Superior temporal gyrus (tissue), 1 donor: ENCODE results near the gene TBC1D22A.
A peak's percentile ranks its signal among the peaks of the same experiment; 100 is the strongest.
"Not testable (repeated sequence)": the region's sequence is repeated elsewhere in the genome, so short reads cannot be mapped to it uniquely, and the experiment has no call there.

Experiments used
- DNase-seq: peaks from one replicate; pipeline ENCODE4 v3.0.0-alpha.2; 2016; ENCODE audit errors: extremely low spot score

The TBC1D22A gene, protein sequence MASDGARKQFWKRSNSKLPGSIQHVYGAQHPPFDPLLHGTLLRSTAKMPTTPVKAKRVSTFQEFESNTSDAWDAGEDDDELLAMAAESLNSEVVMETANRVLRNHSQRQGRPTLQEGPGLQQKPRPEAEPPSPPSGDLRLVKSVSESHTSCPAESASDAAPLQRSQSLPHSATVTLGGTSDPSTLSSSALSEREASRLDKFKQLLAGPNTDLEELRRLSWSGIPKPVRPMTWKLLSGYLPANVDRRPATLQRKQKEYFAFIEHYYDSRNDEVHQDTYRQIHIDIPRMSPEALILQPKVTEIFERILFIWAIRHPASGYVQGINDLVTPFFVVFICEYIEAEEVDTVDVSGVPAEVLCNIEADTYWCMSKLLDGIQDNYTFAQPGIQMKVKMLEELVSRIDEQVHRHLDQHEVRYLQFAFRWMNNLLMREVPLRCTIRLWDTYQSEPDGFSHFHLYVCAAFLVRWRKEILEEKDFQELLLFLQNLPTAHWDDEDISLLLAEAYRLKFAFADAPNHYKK

GRCh38 chr22:46762238-46763050 is at the start of gene TBC1D22A:
Gene TBC1D22A (plus strand): TSS chr22:46762650. CDS start chr22:46762787, 137 bp downstream.
- peak; percentile 97 for DNase-seq

- no peak for DNase-seq
Measured at GRCh38 chr22:46714550-46714949, 47.9 kb upstream of the TBC1D22A start.

GRCh38 chr22:46719921-46720320 is 42.5 kb upstream of the TBC1D22A start:
- DNase-seq = no peak

DNA sequence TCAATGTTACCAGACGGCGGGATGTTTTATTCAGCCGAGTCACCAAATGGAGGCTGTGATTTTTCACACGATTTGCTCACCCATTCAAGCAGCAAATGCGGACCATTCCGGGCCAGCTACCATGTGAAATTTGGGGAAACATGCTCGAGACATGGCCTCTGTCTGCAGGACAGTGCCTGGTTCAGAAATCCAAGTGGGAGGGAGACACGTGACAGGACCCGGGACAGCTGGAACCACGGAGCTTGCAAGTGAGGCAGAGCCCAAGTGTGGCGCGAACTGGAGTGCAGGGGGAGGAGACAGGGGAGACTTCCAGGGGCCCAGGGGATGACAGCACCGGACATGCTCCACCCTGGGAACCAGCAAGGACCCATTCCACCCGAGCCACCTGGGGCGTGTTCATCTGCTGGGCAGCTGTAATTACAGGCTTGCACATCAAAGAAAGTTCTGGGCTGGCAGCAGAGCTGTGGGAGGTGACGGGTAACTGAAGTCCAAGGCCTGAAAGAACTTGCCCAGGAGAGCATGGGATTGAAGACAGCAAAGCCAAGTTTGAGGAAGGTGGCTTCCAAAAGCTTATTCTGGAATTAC is 40.9 kb upstream of the TBC1D22A start:
- DNase-seq = no peak

GRCh38 chr22:46723882-46724281 is 38.6 kb upstream of the TBC1D22A start:
- DNase-seq = no peak

DNA sequence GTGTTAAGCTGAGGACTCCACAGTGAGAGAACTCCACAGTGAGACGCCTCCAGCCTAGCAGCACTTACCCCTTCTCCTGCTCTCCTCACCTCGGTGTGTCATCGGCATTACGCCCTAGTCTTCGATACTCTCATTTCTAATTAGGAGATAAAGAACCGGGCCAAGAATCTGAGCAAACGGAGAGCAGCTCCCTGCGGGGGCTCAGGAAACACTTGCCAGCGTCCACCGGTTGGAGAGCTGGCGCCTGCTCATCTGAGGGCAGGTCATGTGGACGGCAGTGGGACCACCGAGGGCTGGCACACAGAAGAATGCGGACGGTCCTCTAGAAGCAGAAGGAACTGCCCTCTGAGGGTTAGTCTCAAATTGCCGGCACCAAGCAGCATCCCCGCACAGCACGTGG is 37.4 kb upstream of the TBC1D22A start:
- no peak for DNase-seq

- DNase-seq = no peak
Measured at GRCh38 chr22:46726066-46726985, 36.1 kb upstream of the TBC1D22A start.

DNA sequence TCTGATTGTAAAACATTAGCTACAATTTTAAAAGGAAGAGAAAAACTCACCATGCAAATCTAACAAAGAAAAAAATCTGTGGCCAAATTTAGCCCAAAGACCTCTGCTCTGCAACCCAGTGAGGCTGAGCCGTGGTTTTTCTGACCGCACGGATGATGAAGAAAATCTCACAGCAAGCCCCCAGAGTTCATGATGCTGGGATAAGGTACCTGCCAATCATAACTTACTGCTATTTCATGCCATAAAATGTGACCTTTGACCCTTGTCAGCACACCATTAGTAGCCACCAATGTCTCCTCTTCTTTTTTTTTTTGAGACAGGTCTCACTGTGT is 35.5 kb upstream of the TBC1D22A start:
- no peak for DNase-seq

GRCh38 chr22:46727813-46728364 is 34.6 kb upstream of the TBC1D22A start:
- no peak for DNase-seq

GRCh38 chr22:46728470-46728869 is 34.0 kb upstream of the TBC1D22A start:
- no peak for DNase-seq

DNA sequence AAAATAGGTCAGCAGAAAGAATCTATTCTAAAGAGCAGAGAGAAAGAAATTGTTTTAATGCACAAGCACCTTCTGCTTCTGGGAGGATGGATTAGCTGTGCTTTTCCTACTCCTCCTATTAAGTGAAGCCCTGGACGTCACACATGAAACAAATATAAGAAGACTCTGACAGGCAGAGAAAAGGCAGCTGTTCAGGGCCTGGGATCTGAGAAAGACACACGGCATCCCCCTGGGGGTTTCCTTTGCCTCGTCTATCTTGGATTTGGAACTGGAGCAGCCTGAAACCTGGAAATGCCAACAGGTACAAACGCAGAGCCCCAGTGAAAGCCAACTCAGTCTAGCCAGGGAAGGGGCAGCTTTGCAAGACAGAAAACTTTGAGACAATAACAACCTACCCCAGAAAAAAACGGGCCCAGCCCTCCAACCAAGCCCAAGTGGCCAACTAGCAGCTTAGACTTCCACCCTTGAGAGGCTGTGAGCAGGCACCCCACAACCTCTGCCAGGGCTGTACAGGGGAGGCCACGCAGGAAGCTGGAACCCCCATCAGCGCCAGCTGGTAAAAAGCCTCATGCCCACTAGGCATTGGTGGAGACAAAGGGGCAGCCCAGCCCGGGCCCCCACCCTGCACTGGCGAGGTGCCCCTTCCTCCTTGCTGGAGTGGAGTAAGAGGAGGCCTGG is 31.7 kb upstream of the TBC1D22A start:
- no peak for DNase-seq

DNA sequence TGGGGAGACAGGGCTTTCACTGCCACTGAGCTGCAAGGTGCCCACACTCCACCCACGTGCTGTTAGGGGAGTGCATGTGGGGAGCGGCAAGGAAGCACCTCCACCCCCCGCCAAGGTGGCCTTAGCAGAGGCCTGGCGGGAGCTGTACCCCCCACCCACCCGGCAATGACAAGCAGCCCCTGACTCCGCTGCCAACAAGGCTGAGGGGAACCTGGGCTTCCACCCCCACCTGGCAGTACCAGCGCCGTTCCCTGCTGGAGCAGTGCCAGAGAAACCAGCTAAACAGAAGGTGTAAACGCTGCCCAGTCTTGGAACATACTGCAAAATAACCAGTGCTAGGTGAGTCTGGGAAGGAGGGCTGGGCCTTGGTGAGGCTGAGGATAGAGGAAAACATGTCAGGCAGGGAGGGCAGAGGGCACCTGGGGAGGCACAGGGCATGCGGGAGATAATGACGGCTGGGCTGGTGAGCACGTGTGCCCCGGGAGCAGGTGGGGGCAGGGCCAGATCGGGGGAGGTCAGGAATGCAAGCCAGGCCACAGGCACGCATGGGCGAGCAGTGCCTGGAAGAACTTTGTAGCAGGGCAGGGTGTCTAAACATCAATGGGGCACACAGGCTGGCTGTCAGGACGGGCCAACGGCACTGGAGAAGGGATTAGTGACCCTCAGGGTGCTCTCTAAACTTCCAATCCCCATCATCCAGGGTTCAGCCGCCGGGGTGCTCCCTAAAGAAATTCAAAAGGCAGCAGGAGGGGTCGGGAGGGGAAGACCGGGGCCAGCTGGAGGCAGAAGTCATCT is 31.0 kb upstream of the TBC1D22A start:
- no peak for DNase-seq

- DNase-seq = no peak
Measured at GRCh38 chr22:46732041-46732379, 30.4 kb upstream of the TBC1D22A start.

DNA sequence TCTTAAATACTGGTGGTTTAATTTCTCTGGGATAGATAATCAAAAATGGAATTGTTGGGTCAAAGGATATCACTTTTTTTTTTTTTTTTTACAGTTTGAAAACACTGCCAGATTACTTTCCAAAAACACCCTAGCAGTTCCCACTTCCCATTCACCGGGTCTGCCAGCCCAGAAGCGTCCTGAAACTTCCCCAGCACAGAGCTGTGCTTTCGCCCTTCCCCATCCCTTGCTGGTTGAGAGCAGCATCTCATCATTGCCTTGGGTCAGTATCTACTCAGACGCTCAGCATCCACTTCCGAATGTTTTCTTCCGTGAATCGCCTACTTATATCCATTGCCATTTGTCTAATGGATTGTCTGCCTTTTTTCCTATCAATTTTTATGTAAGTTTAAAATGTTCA is 29.9 kb upstream of the TBC1D22A start:
- DNase-seq = no peak

DNA sequence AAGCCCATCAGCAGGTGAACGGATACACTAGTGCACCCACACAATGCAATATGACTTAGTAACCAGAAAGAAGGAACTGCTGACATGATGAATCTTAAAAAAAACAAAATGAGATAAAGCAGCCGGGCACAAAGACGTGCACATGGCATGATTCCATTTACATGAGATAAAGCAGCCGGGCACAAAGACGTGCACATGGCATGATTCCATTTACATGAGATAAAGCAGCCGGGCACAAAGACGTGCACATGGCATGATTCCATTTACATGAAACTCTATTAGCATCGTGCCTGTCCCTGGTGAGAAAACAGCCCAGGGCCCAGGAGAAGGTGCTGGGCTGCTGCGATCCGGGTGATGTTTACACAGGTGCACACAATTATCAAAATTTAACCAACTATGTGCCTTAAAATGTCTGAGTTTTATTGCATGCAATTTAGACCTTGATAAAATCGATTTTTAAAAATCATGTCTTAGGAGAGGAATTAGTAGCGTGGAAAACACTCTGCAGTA is 28.2 kb upstream of the TBC1D22A start:
- not testable (repeated sequence) for DNase-seq

GRCh38 chr22:46734830-46735453 is 27.5 kb upstream of the TBC1D22A start:
- no peak for DNase-seq

DNA sequence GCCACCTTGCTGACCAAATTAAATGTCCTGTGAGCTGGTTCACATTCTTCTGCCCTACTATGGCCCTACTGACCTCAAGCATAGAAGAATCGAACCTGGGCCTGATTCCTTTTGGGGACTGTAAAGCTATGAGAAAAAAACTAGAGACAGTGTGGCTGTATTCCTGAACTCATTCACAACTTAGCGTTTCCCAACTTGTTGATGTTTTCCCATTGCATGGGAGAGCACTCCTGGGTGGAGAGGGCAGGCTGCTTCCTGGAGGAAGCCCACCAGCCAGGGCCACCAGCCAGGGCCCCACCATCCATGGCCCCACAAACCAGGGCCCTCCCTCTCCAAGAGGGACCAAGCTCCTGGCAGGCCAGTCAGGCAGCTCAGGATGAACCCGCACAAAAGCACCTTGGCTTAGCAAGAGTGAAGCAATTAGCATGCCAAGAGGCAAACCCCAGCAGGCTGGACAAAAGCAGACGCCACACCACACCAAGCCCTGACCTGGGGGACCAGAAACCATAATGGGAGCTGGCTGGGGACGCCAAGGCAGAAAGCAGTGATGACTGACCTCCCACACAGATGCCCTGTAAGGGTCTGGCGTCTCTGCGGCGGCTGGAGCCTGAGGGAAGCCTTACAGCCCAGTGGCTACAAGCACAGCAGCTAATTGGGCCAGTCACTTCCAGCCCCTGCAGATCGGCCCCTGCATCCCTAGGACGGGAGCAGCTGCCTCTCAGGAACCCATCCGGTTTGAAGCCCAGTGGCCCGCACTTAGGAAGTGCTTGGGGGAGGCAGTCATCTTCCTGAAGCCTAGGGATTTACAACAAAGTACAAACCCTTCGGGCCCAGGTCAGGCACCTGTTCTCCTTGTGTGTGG is 26.5 kb upstream of the TBC1D22A start:
- DNase-seq = no peak

- no peak for DNase-seq
Measured at GRCh38 chr22:46736705-46737104, 25.7 kb upstream of the TBC1D22A start.
